IMR-90 (cell line): ENCODE data around the gene PGK2. TPM values are rescaled to one million over a fixed set of nuclear protein-coding genes. Genes with fewer than 3 reads are reported as not detected.

ENCODE experiments used
- ATAC-seq: fragments of 200-7000 bp; cut with Tn5 transposase; 2 replicates; pipeline ENCODE4 v1.9.1; 2020; ENCODE audit warnings: low read depth, mild to moderate bottlenecking, moderate library complexity
- BruUV-seq: library from RNA; stranded (reverse); fragments of 400-500 nt; replicated peaks from 2 replicates; lab custom pipeline; 2021; lab: Mats Ljungman, UMichigan
- CTCF ChIA-PET: fragments of 300-600 bp; formaldehyde crosslinking; extraction: SDS; loops from one replicate; lab custom pipeline; 2021; ENCODE audit warnings: antibody characterized with exemption; lab: Yijun Ruan, JAX
- POLR2A ChIA-PET: fragments of 300-600 bp; sonication (Branson Sonifier 250); formaldehyde crosslinking; loops from one replicate; lab custom pipeline; 2022; ENCODE audit warnings: antibody characterized with exemption; ENCODE audit not compliant: unreplicated experiment; lab: Charles Lee
- DNase-seq: peaks from one replicate; pipeline ENCODE4 v3.0.0; 2013
- H2AFZ ChIP-seq: replicated peaks from 2 replicates; pipeline ENCODE3; 2013; ENCODE audit warnings: low read length, mild to moderate bottlenecking; ENCODE audit not compliant: poor library complexity
- H2AK5ac ChIP-seq: 2 replicates; pipeline ENCODE4 v1.6.1; 2013; ENCODE audit warnings: low read depth, low read length, inconsistent platforms
- H2AK9ac ChIP-seq: replicated peaks from 2 replicates; pipeline ENCODE3; 2013; ENCODE audit warnings: mild to moderate bottlenecking, low read depth, low read length, moderate library complexity; ENCODE audit not compliant: poor library complexity
- H2BK120ac ChIP-seq: 2 replicates; pipeline ENCODE4 v1.6.1; 2013; ENCODE audit warnings: low read depth, low read length, inconsistent platforms
- H2BK15ac ChIP-seq: 3 replicates; pipeline ENCODE4 v1.6.1; 2013; ENCODE audit warnings: low read depth, low read length, inconsistent platforms
- H2BK20ac ChIP-seq: 2 replicates; pipeline ENCODE4 v1.6.1; 2013; ENCODE audit warnings: low read depth, mild to moderate bottlenecking, inconsistent platforms, low read length, moderate library complexity
- H2BK5ac ChIP-seq: 2 replicates; pipeline ENCODE4 v1.6.1; 2013; ENCODE audit warnings: mild to moderate bottlenecking, low read depth, low read length, inconsistent platforms; ENCODE audit not compliant: poor library complexity, severe bottlenecking
- H3K14ac ChIP-seq: replicated peaks from 2 replicates; pipeline ENCODE4 v1.6.1; 2013; ENCODE audit warnings: low read depth, low read length, inconsistent platforms
- H3K18ac ChIP-seq: 2 replicates; pipeline ENCODE4 v1.6.1; 2013; ENCODE audit warnings: low read depth, low read length, control low read depth
- H3K23ac ChIP-seq: 2 replicates; pipeline ENCODE4 v1.6.1; 2013; ENCODE audit warnings: low read depth, low read length, inconsistent platforms
- H3K27ac ChIP-seq: 2 replicates; pipeline ENCODE4 v1.5.1; 2013; ENCODE audit warnings: mild to moderate bottlenecking, control low read depth, low read length; ENCODE audit not compliant: insufficient read depth
- H3K27me3 ChIP-seq: 2 replicates; pipeline ENCODE4 v1.6.1; 2013; ENCODE audit warnings: low read length; ENCODE audit not compliant: control insufficient read depth, insufficient read depth
- H3K36me3 ChIP-seq: 2 replicates; pipeline ENCODE4 v1.6.1; 2013; ENCODE audit warnings: low read length, mixed read lengths; ENCODE audit not compliant: control insufficient read depth, insufficient read depth
- H3K4ac ChIP-seq: 2 replicates; pipeline ENCODE4 v1.6.1; 2013; ENCODE audit warnings: low read depth, low read length, inconsistent platforms
- H3K4me1 ChIP-seq: 2 replicates; pipeline ENCODE4 v1.6.1; 2013; ENCODE audit warnings: low read length, mixed read lengths; ENCODE audit not compliant: control insufficient read depth, insufficient read depth
- H3K4me2 ChIP-seq: 2 replicates; pipeline ENCODE4 v1.6.1; 2013; ENCODE audit warnings: low read depth, mild to moderate bottlenecking, control low read depth, low read length, moderate library complexity
- H3K4me3 ChIP-seq: 2 replicates; pipeline ENCODE4 v1.5.1; 2013; ENCODE audit warnings: low read depth, mild to moderate bottlenecking, control low read depth, low read length, moderate library complexity; ENCODE audit not compliant: insufficient read depth
- H3K56ac ChIP-seq: 2 replicates; pipeline ENCODE4 v1.6.1; 2013; ENCODE audit warnings: low read length, inconsistent platforms; ENCODE audit not compliant: insufficient read depth; ENCODE audit errors: extremely low read depth
- H3K79me1 ChIP-seq, 2 experiments: 2 replicates each; pipeline ENCODE4 v1.6.1; 2013; ENCODE audit warnings: low read length in 2 of 2, inconsistent platforms in 1 of 2, low read depth in 1 of 2
- H3K9ac ChIP-seq: 2 replicates; pipeline ENCODE4 v1.6.1; 2013; ENCODE audit warnings: low read depth, low read length, control low read depth
- H3K9me1 ChIP-seq: 2 replicates; pipeline ENCODE4 v1.6.1; 2013; ENCODE audit warnings: low read length, inconsistent platforms; ENCODE audit not compliant: insufficient read depth
- H3K9me3 ChIP-seq: 2 replicates; pipeline ENCODE4 v1.6.1; 2013; ENCODE audit warnings: low read length; ENCODE audit not compliant: control insufficient read depth, insufficient read depth
- H4K20me1 ChIP-seq: 2 replicates; pipeline ENCODE4 v1.6.1; 2013; ENCODE audit warnings: low read length, inconsistent platforms; ENCODE audit not compliant: insufficient read depth
- H4K5ac ChIP-seq: 2 replicates; pipeline ENCODE4 v1.6.1; 2013; ENCODE audit warnings: mild to moderate bottlenecking, low read depth, low read length, control low read depth
- H4K8ac ChIP-seq, 2 experiments: 2 replicates each; pipeline ENCODE4 v1.6.1; 2013; ENCODE audit warnings: low read depth in 2 of 2, low read length in 2 of 2, control low read depth in 1 of 2, inconsistent platforms in 1 of 2
- H4K91ac ChIP-seq: 2 replicates; pipeline ENCODE4 v1.6.1; 2013; ENCODE audit warnings: low read depth, low read length, inconsistent platforms; ENCODE audit not compliant: insufficient read depth
- CEBPB ChIP-seq: IDR thresholded peaks from 2 replicates; pipeline ENCODE4 v1.6.1; 2012; ENCODE audit warnings: low read depth, low read length, improper control_type of control experiment
- CHD1 ChIP-seq: IDR thresholded peaks from 2 replicates; pipeline ENCODE4 v1.6.1; 2012; ENCODE audit warnings: low read depth, low read length, improper control_type of control experiment
- ELK1 ChIP-seq: fragments of 150-350 bp; IDR thresholded peaks from 2 replicates; pipeline ENCODE4 v1.6.1; 2016; ENCODE audit warnings: low read depth, mild to moderate bottlenecking, low read length, moderate library complexity, borderline replicate concordance
- FOS ChIP-seq: fragments of 150-350 bp; IDR thresholded peaks from 2 replicates; pipeline ENCODE4 v1.6.1; 2016; ENCODE audit warnings: low read depth, low read length
- MXI1 ChIP-seq: IDR thresholded peaks from 2 replicates; pipeline ENCODE4 v1.6.1; 2012; ENCODE audit warnings: low read depth, mild to moderate bottlenecking, low read length, moderate library complexity, borderline replicate concordance
- NFE2L2 ChIP-seq: fragments of 150-350 bp; IDR thresholded peaks from 2 replicates; pipeline ENCODE4 v1.6.1; 2016; ENCODE audit warnings: low read depth, mild to moderate bottlenecking, low read length
- dilution Hi-C: fragments of 300-500 bp; cut with HindIII; formaldehyde crosslinking; loops from one replicate; pipeline ENCODE4 v1.14.3; 2018; ENCODE audit warnings: low sequenced_read_pairs; ENCODE audit not compliant: unreplicated experiment
- in situ Hi-C: fragments of 300-500 bp; cut with MboI; formaldehyde crosslinking; loops from 3 replicates; pipeline ENCODE4 v1.14.3; 2019; ENCODE audit warnings: low sequenced_read_pairs, inconsistent platforms, mixed read lengths
- intact Hi-C: fragments of 100-400 bp; cut with micrococcal nuclease; formaldehyde crosslinking; loops from 2 replicates; pipeline ENCODE4 v1.10.0; 2022
- polyA plus RNA-seq, 3 experiments: library from polyadenylated mRNA; depleted of rRNA; stranded (reverse); fragments of >200 nt; gene quantifications; 2 replicates each; pipeline ENCODE4 v1.2.3, GENCODE V29; 2012; ENCODE audit warnings: low replicate concordance in 1 of 3
- total RNA-seq: library from RNA; depleted of rRNA; stranded (reverse); fragments of >200 nt; gene quantifications from 2 replicates; pipeline ENCODE4 v1.2.3, GENCODE V29; 2012

The PGK2 gene
- total and polyA plus RNA-seq, 2 of the 4 experiments (the other 2 are of a cell fraction): not detected

GRCh38 chr6:49775043-49775442, 12.0 kb downstream of the PGK2 start:
- dilution Hi-C loops: no loop called here
- intact Hi-C loops: no loop called here
- DNase-seq (no peak), ATAC-seq (no peak)
- Histone ChIP-seq H2BK5ac (no peak overlapping the region), H2BK120ac (no peak overlapping the region), H2AK9ac (no peak overlapping the region), H3K23ac (no peak overlapping the region), H3K27me3 (no peaks in the 10 kb centered on the region), H2AK5ac (no peak overlapping the region), H3K9me3 (no peaks in the 10 kb centered on the region), H3K4ac (no peak overlapping the region), H3K36me3 (no peaks in the 10 kb centered on the region), H2BK15ac (no peak overlapping the region), H4K8ac (no peak overlapping the region), H3K9me1 (no peaks in the 10 kb centered on the region), H3K9ac (no peak overlapping the region), H3K18ac (no peak overlapping the region), H3K4me1 (no peaks in the 10 kb centered on the region), H4K5ac (no peak overlapping the region), H3K79me1 (no peaks in the 10 kb centered on the region), H4K91ac (no peak overlapping the region), H3K56ac (no peak overlapping the region), H3K27ac (no peak overlapping the region), H2AFZ (no peak overlapping the region), H3K4me3 (no peak overlapping the region), H3K14ac (no peak overlapping the region), H3K4me2 (no peak overlapping the region), H2BK20ac (no peak overlapping the region), H4K20me1 (no peaks in the 10 kb centered on the region)
- POLR2A ChIA-PET: no interaction called here
- TF ChIP-seq NFE2L2 (no peak), CEBPB (no peak), MXI1 (no peak), CHD1 (no peak), ELK1 (no peak), FOS (no peak)
- in situ Hi-C loops: no loop called here
- BruUV-seq: no TSS peak
- CTCF ChIA-PET: no interaction called here
